Right kidney (tissue), 1 donor: ENCODE measurements around the gene GDPD3.
A peak's percentile ranks its signal among the peaks of the same experiment; 100 is the strongest.

Source experiments
- DNase-seq: peaks from one replicate; pipeline ENCODE4 v3.0.0-alpha.2; 2016

Gene GDPD3

DNA sequence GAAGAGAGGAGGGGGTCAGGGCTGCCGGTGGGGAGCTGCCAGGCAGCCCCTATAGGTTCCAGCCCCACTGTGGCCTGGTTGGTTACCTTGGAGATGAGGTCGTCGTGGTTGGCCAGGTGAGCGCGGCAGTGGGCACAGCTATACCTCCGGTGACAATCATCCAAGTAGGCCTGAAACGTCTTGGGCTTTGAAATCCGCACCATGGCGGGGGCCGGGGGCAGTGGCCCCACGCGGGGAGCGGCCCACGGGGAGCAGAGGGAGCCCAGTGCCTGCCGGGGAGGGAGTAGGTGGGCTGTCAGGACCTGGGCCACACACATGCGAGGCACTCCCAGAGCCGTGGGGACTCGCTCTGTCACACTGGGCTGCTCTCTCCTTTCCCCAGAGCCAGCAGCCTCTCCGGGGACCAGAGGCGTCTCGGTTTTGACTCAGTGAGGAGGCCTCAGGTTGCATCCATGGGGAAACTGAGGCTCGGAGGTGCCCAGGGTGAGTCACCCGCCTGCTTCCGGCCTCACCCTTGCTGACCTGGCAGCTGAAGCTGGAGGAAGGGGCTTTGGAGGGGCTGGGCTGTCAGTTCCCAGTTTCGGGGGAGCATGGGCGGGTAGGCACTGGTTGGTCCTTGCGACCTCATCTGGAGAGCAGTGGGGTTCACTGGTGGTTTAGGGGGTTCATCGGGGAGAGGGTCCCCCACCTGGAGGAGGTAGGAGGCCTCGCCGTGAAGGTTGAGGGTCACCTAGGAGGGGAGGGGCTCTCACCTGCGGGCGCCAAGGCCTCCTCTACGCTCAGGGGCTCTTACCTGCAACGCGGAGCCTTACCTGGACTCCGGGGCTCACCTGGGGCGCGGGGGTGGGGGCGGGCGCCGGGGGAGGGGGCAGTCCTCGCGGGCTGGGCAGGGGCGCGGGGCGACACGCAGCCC, 17.9 kb downstream of the GDPD3 start:
- DNase-seq = peak; percentile 66

DNA sequence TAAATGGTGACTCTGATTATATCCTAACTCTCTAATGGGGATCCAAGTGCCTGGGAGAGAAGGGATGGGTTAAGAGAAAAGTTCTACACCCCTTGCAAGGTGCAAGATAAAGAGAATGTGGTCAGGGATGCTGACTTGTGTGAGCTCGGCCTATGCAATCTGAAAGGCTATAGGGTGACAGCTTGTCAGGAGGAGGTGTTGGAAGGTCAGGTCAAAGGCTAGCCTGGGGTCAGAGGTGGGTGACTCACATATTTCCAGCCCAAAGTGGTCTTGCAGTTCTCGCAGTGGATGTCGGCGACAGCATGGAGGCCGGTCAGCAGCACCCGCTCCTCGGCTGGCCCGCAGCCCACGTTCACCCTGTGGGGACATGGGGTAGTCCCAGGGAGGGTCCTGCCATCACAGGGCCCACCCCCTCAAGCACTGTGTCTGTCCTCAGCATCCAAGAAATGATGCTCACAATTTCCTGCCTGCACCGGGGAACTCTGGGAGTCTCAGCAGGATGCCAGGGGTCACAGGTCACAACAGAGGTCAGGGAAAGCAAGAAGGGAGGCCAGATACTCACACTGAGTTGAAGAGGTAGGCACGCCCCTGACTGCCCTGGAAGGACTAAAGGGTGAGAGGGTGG, 18.7 kb downstream of the GDPD3 start:
- no peak for DNase-seq

DNA sequence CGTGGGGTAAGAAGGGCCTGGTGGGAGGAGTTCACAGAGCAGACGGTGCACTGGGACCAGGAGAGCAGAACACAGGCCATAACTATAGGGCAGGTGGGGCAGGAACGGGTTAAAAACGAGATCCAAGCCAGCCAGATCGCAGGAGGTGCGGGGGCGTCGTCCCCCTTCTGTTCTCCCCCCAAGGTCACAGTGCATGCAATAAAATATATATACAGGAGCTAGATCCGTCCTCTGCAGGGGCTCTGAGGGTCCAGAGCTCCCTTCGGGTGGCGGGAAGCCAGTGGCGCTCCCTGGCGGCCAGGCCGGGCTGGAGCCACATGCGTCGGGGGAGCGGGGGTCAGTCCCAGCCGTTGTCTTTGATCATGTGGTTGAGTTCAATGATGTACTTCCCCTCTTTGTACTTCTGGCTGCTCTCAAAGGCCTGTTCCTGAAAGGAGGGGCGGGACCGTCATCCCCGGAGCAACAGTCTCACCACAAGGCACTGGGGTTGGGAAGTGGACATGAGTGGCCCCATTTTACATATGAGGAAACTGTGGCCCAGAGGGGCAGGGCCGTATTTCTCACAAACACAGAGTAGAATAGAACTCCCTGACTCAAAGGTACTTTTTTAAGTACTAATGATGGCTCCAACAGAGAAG, 20.8 kb downstream of the GDPD3 start:
- DNase-seq = peak; percentile 73

DNA sequence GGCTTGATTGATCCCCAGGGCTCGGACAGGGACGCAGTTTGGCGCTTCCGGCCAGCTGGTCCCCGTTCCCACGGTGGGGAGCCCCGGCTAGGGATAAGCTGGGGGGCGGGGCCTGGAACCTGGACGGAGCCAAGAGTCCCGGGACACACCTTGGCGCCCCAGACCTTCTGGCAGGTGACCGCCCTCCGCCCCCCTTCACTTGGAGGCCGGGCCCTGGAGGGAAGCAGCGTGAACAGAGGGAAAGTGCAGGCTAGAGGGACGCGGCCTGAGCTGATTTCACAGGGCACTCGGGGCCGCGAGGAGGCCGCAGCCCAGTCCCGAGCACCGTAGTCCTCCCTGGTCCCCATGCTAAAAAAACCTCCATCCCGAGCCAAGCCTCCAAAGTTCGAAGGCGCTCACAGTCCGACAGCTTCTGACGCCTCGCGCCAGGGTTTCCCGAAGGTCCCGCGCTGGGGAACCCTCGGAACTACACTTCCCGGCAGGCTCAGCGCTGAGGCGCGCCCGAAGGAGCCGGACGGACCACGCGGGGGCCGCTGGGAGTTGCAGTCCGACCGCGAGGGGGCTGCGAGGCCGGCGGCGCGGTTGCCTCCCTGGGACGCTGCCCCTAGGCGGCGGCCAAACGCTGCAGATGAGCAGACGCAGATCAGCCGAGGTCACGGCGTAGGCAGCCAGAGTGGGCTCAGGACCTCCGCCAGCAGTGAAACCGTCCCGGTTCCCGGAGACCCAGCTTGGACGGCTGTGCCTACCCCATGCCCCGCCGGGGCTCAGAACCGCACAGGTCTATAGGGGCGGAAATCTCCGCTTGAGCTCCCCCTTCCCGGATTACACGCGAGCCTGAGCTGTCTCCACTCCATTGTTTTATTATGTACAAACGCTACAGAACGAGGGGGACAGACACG, 21.6 kb downstream of the GDPD3 start, which contains the start of gene TBX6:
Gene TBX6, minus strand, starts transcription at position 451 of the 899 bp plus-strand sequence. CDS start 731 bp downstream, outside the sequence.
- DNase-seq = peak; percentile 94

DNA sequence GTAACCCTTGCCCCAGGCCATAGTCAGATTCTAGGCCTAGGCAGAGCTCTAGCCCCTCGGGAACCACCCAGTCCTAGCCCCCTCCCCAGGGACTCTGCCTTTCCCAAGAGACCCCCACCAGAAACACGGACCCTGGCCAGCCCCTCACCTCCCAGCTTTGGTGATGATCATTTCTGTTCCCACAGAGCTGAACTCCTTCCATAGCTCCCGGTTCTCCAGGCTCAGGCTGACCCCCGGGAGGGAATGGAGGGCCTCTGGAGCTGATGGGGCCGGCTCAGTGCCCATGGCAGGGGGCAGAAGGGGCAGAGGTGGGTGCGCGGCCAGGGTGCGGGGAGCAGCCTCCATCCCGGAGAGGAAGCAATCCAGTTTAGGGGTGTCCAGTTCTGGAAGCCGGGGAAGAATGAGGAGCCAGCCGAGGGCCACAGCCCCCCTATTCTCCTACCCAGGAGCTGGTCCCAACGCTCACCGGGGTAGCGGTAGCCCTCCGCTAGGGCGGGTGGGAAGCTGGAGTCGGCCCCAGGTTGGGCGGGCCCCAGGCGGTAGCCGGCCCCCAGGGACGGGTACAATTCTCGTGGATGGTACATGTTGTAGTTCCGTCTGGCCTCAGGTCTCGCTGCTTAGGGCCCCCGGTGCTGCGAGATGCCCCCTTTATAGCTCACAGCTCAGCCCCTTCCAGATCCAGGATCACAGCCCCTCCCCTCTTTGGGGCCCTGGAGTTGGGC, 22.6 kb downstream of the GDPD3 start:
- DNase-seq = no peak

DNA sequence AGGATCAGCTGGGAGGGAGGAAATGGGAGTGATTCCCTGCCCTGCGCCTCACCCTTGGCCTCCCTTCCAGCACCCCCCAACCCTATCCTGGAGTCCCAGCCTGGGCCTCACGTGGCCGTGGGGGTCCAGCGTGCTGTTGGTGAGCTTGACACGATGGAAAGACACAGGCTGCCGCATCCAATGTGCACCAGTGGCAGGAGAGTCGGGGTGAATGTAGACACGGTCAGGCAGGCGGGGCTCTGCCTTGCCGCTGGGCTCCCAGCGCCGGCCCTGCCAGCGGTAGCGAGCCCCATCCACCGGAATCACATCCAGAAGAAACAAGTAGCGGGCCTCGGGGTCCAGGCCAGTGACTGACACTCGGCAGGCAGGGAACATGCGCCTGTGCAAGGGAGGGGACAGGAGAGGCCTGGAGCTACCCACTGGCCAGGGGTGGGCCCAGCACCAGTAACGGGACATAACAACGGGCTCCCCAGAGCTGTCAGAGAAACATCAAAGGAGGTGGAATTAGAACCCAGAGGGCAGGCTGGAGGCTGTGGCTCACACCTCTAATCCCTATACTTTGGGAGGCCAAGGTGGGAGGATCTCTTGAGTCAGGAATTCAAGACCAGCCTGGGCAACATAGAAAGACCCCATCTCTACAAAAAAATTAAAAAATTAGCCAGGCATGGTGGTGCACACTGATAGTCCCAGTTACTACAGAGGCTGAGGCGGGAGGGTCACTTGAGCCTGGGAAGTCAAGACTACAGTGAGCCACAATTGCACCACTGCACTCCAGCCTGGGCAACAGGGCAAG, 24.3 kb downstream of the GDPD3 start:
- no peak for DNase-seq

DNA sequence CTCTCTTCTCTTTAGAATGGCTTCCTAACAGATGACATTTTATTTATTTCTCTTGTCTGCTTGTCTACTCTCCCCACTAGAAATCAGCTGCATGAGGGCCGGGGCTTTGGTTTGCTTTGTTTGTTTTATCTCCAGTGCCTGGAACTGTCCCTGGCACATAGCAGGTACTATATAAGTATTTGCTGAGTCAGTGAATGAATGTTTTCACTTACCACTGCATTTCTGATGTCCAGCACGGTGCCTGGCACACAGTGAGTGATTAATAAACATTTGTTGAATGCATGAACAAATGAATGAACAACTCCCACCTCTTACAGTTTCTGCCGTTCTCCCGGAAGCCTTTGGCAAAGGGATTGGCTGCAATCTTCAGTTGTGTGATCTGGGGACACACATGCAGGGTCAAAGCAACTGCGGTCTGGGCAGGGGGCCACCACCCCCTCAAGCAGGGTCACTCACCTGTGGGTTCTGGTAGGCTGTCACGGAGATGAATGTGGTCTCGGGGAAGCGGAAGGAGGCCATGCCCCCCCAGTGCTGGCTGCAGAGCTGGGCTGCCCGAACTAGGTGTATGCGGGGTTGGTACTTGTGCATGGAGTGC, 25.0 kb downstream of the GDPD3 start:
- DNase-seq = no peak

DNA sequence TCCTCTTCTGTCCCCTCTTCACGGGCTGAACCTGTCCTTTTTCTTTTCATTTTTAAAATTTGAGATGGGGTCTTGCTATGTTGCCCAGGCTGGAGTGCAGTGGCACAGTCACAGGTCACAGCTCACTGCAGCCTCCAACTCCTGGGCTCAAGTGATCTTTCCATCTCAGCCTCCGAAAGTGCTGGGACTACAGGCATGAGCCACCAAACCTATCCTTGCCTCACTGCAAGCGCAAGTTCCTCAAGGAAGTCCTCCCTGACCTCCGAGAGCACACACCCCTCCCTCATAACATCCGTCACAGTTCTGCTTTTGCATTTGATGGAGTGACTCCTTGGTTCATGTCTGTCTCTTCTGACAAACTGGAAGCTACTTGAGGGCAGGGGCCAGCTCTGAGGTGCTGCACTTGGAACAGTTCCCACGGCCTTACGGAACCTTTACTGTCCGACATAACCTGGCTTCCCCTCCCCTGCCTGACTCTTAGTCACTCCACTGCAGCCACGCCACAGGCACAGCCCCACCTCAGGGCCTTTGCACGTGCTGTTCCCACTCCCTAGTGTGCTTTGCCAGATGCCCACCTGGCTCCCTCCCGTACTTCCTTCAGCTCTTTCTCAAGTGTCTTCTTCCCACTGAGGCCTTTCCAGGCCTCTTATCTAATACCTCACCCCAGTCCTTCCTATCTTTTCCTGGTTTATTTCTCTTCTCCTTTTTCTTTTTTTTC, 26.0 kb downstream of the GDPD3 start:
- no peak for DNase-seq

DNA sequence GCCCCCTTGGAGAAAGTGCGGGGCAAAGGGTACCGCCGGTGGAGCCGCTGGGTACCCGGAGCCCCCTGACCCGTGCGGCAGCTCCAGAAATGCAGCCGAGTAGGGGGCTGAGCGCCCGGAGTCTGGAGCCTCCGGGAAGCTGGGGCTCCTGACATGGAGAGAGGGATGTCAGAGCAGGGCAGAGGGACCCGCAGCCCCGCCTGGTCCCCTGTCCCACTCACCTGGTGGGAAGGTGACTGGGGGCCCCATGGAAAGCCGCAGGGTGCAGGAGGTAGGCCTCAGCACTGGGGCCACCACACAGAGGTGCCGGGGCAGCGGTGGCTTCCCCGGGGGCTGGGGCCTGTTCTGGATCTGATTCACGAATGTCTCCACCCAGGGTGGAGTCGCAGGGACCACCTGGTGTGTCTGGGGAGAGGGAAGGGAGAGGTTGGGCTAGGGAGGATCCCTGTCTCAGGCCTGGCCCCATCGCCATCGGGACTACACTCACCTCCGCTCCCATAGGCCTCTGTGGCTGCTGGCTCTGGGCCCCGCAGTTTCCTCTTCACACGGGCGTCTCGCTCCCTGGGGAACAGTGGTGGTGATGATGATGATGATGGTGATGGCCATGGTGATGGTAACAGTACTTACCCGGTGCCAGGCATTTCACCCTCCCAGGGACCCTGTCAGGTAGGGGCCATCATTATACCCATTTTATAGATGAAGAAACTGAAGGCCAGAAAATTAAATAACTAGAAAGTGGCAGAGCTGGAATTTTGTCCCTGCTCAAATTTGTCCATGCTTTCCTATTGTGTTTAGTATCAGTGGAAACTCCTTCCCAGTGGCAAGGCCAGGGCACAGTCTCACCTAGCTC, 26.8 kb downstream of the GDPD3 start:
- DNase-seq = no peak

DNA sequence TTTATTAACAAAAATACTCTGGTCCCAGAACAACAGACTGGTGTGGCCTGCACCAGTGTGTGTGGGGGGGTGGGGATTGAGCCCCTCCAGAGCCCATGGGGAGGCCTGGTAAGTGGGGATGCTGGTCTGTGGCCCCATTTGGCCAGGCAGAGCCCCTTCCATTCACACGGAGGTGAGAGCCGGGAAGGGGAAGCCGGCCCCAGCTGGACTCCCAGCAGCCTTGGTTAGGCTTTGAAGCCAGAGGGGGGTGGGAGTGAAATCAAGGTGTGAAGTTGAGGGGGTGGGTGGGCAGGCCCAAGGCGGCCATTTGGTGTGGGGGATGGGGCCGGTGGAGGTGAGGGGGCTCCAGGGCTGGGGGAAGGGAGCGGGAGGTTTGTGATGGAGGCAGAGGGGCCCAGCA, 27.5 kb downstream of the GDPD3 start:
- no peak for DNase-seq

DNA sequence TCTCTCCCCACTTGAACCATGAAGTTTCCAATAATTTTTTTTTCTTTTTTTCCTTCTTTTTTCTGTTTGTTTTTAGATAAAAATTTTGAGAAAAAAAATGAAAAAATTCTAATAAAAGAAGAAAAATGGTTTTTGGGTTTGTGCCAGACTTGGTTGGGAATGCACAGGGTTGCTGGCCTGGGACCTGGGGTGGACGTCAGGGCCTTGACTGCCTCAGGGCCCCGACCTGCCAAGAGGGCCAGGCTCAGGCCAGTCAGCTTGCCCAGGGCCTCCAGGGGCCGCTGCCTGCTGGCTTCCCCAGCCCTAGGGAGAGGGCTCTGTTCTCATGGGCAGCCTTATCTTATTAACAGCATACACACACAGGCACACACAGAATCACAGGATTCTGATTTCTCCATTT, 28.1 kb downstream of the GDPD3 start:
- DNase-seq = no peak

DNA sequence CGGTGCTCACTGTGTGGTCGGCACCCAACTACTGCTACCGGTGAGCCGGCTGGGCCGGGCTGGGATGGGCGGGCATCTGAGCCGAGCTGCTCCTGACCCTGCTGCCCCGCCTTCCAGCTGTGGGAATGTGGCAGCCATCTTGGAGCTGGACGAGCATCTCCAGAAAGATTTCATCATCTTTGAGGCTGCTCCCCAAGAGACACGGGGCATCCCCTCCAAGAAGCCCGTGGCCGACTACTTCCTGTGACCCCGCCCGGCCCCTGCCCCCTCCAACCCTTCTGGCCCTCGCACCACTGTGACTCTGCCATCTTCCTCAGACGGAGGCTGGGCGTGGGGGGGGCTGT, 28.5 kb downstream of the GDPD3 start:
- DNase-seq = no peak

DNA sequence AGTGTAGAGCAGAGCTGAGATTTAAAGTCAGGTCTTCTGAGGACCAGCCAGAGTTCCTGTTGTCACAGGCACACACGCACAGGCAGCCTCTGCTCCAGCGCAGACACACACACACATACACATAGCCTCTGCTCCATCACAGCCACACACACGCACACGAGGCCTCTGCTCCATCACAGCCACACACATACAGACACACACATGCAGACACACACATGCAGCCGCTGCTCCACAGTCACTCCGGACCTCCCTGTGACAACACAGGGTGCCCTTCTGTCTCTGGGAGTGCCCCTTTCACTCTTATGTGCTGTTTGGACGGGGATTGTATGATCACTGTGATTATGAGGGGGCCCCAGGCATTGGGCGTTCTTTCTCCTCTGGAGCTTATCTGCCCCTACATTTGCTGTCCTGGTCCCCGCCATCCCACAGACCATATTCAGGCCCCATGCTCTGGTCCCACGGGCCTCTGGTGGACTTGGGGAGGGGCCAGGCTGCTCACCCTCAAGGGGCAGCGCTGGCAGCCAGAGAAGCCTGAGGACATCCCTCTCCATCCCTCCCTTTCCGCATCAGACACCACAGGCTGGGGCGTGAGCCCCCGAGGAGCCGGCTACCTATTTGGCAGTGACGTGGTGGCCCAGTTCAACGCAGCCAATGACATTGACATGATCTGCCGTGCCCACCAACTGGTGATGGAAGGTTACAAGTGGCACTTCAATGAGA, 29.1 kb downstream of the GDPD3 start:
- no peak for DNase-seq

DNA sequence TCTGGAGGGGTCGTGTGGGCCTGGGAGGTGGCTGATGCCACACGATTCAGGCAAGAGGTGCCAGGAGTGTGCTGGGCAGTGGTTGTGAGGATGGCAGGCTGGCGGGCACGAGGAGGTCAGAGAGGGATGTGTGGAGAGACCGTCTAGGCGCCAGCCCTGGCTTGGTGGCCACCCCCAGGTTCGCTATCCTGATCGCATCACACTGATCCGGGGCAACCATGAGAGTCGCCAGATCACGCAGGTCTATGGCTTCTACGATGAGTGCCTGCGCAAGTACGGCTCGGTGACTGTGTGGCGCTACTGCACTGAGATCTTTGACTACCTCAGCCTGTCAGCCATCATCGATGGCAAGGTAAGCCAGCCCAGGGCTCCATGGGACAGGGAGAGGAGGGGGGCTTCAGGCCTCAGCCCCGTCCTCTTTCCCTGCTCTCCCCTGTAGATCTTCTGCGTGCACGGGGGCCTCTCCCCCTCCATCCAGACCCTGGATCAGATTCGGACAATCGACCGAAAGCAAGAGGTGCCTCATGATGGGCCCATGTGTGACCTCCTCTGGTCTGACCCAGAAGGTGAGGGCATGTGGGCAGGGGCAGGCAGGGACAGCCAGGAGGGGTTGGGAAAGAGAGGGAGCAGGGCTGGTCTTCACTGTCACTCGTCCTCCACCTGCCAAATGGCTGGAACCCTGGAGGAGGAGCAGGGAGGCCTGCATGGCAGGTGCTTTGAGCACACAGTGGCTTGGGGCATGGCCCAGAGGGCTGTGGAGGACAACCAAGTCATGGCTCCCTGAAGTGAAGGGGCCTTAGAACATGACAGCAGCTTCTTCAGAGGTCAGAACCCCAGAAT, 29.9 kb downstream of the GDPD3 start:
- no peak for DNase-seq

DNA sequence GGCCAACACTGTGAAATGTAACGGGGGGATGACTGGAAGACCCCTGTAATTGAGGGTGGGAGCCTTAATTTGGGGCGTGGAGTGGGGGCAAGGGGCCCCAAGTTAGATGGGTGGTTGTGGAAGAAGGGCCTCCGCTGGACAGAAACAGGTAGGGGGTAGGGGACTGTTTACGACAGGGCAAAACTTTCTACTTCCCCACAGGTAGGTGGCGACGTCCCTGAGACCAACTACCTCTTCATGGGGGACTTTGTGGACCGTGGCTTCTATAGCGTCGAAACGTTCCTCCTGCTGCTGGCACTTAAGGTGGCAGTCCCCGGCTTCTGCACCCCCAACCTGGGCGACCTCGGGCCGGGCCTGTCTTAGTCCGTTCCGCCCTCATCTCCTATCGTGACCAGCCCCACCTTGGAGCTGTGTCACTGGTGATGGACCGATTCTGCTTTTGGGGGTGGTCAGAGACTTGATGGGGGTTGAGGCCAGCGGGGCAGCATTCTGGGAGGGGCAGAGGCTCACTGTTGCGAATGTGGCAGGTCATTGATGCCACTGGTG, 30.7 kb downstream of the GDPD3 start:
- DNase-seq = no peak

DNA sequence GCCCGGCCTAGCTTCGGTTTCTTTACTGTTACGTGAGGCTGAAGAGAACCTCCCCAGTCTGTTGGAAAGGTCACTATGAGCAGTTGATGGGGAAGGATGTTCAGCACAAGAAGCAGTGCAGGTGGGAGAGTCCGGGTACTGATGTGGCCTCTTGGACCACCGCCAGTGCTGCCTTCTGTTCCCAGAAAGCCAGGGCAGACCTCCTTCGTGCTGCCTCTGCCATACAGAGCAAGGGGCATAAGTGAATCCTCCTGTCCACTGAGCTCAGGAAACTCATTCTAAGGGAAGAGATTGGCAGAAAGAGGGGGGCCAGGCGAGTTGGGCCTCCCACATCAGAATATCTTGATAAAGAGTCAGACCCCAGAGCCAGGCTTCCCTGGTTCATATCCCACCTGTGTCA, 33.9 kb downstream of the GDPD3 start:
- no peak for DNase-seq

DNA sequence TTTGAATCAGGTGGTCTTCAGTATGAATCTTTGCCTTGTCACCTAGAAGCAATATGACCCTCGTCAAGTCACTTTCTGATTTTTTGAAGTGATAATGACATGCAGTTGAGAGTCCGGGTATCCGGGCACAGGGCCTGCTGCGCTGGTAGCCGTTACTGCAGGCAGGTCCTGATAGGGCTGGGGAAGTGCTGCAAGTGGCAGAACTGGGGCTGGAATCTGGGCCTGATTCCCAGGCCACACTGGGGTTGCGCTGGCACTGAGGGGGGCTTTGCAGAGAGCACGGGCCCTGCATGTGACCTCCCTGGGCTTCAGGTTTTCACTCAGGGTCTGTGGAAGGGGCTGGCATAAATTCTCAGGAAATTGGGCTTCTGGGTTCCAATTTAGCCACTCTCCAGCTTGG, 34.6 kb downstream of the GDPD3 start:
- no peak for DNase-seq
